NCI-H1092 treated with DMSO at 0.1 percent for 48 hours (cell line): ENCODE data around the gene PDCD6IP.
"Not testable (repeated sequence)": the region's sequence is repeated elsewhere in the genome, so short reads cannot be mapped to it uniquely, and the experiment has no call there.

Experiments
- DNase-seq: peaks from one replicate; lab custom pipeline; 2025; lab: John Stamatoyannopoulos, UW

PDCD6IP gene

GRCh38 chr3:33798418-33799201 is at the start of gene PDCD6IP:
Gene PDCD6IP (plus strand): TSS chr3:33798630. CDS start chr3:33798729, 99 bp downstream.
- peak; percentile 77 for DNase-seq

- DNase-seq: no peak
Measured at GRCh38 chr3:33749546-33750210, 48.8 kb upstream of the PDCD6IP start.

GRCh38 chr3:33750211-33750548 is 48.2 kb upstream of the PDCD6IP start:
- no peak for DNase-seq

- no peak for DNase-seq
Measured at GRCh38 chr3:33751336-33751735, 47.1 kb upstream of the PDCD6IP start.

- not testable (repeated sequence) for DNase-seq
Measured at GRCh38 chr3:33754391-33754790, 44.0 kb upstream of the PDCD6IP start.

GRCh38 chr3:33758281-33758680 is 40.1 kb upstream of the PDCD6IP start:
- no peak for DNase-seq

GRCh38 chr3:33758864-33759263 is 39.6 kb upstream of the PDCD6IP start:
- DNase-seq: no peak

GRCh38 chr3:33768578-33769330 is 29.7 kb upstream of the PDCD6IP start:
- no peak for DNase-seq

GRCh38 chr3:33773637-33774036 is 24.8 kb upstream of the PDCD6IP start:
- DNase-seq: no peak

- DNase-seq: no peak
Measured at GRCh38 chr3:33775363-33775762, 23.1 kb upstream of the PDCD6IP start.

- no peak for DNase-seq
Measured at GRCh38 chr3:33777996-33778395, 20.4 kb upstream of the PDCD6IP start.

GRCh38 chr3:33779751-33780150 is 18.7 kb upstream of the PDCD6IP start:
- no peak for DNase-seq

- not testable (repeated sequence) for DNase-seq
Measured at GRCh38 chr3:33781413-33781812, 17.0 kb upstream of the PDCD6IP start.

GRCh38 chr3:33786565-33787327 is 11.7 kb upstream of the PDCD6IP start:
- no peak for DNase-seq

- DNase-seq: peak; percentile 53
Measured at GRCh38 chr3:33787328-33788009, 11.0 kb upstream of the PDCD6IP start.

GRCh38 chr3:33789183-33789954 is 9.1 kb upstream of the PDCD6IP start:
- DNase-seq: no peak

- DNase-seq: no peak
Measured at GRCh38 chr3:33790091-33790490, 8.3 kb upstream of the PDCD6IP start.

GRCh38 chr3:33791477-33792166 is 6.8 kb upstream of the PDCD6IP start:
- DNase-seq: no peak

GRCh38 chr3:33792167-33792892 is 6.1 kb upstream of the PDCD6IP start:
- DNase-seq: no peak
